Subcutaneous adipose tissue (tissue), 4 donors: ENCODE results near the gene KCNQ5. TPM values are rescaled to one million over a fixed set of nuclear protein-coding genes. Genes with fewer than 3 reads are reported as not detected.

Experiments used
- total RNA-seq, 4 donors: library from RNA; depleted of rRNA; stranded (reverse); fragments of >200 nt; gene quantifications; one replicate each; pipeline ENCODE4 v1.1.0, GENCODE V29; 2016
- TF ChIP-seq, protein P1 (sequence below): fragments of 450-650 bp; IDR thresholded peaks from one replicate; pipeline ENCODE4 v1.5.1; 2016; ENCODE audit warnings: low read depth, mild to moderate bottlenecking, control low read depth, antibody characterized with exemption, moderate library complexity

Gene KCNQ5
- total RNA-seq, 4 donors from 2014 or later: 0.17 TPM; not detected in 3

DNA sequence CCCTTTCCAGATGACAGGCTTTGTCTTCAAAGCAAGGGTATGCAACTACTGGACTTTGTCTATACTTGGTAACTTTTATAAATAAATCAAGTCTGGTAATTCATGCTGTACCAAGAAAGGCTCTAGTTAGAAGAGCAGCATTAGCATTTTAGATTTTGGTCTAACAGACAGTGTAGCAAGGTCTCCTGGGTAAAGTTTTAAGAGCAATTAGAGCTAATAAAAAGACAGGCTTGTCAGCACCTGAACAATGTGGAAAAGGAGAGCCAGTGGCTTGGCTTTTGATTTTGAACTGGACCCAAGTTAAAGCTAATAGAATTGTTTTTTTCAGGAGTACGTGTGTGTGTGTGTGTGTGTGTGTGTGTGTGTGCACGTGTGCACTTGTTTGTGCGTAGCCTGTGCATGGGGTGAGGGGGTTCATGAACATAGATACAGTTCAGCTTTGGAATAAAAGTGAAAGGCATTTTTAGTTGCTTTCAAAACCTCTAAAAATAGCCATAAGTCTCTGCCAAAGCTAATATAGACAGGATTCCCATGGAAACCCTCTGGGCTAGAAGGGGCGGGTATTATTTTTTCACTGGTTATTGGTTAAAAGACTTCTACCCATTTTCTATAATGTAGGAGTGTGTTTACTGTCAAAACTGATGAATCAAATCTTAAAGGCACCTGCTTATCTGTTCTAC, 138.4 kb downstream of the KCNQ5 start:
- TF ChIP-seq, protein P1, sequence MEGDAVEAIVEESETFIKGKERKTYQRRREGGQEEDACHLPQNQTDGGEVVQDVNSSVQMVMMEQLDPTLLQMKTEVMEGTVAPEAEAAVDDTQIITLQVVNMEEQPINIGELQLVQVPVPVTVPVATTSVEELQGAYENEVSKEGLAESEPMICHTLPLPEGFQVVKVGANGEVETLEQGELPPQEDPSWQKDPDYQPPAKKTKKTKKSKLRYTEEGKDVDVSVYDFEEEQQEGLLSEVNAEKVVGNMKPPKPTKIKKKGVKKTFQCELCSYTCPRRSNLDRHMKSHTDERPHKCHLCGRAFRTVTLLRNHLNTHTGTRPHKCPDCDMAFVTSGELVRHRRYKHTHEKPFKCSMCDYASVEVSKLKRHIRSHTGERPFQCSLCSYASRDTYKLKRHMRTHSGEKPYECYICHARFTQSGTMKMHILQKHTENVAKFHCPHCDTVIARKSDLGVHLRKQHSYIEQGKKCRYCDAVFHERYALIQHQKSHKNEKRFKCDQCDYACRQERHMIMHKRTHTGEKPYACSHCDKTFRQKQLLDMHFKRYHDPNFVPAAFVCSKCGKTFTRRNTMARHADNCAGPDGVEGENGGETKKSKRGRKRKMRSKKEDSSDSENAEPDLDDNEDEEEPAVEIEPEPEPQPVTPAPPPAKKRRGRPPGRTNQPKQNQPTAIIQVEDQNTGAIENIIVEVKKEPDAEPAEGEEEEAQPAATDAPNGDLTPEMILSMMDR: no peak

DNA sequence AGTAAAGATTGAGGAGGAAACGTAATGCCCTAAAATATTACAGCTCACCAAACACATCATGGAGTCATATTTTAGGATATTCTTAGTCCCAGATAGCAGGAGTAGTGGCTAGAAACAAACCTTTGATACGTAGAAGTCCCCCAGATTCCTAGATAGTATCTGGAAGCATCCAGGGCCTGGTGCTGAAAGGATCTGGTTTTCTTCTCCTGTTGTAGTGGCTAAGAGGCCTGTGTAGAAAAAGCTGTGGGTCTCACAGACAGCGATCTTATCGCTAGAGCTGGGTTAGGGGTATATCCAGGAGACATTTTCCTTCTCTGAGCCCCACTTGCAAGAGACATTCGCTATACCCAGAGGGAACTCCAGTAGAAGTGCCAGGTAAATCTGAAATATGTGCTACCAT, 139.9 kb downstream of the KCNQ5 start:
- TF ChIP-seq, protein P1: no peak

DNA sequence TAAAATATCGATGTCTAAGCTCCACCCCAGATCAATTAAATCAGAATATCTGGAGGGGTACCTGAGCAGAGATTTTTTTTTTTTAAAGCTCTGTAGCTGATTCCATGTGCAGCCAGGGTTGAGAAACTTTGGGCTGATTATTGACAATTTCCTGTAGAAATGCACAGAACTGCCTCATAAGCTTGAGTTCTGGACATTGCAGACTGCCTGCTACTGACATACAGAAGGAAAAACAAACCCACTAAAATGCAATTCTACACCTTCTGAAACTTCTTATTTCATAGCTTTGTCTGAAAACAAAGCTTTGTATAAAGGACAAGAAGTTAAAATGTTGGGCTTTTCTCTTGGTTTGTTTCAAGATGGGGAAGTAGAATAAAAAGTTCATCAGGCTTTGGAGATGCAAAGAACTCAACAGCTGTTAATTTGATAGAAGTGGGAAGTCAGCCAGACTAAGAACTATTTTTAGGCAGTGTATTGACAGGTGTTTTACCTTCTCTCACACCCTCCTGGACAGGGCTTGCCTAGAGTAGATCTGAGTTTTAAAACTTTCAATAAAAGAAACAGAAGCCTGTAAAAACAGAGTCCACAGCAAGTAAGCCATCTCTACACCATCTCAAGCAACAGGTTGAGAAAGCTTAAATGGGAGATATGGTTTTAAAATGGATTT, 147.7 kb downstream of the KCNQ5 start:
- TF ChIP-seq, protein P1: no peak

DNA sequence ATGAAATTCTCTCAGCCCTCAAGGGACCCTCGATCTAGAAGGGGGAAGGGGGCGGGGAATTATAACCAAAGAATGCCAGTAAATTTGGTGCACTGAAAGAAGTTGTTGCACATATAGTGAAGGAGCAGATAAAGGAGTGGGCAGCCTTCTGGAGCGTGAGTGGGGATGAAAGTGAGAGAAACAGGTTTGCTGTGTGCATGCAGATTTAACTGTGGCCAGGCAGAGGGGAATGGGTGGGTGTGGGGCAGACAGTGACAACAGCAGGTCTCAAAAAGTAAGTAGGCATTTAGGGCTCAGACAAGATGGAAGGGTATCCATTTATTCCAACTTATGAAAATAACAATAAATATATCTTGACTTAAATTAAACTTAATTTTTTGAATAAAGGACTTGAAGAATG, 149.1 kb downstream of the KCNQ5 start:
- TF ChIP-seq, protein P1: no peak

DNA sequence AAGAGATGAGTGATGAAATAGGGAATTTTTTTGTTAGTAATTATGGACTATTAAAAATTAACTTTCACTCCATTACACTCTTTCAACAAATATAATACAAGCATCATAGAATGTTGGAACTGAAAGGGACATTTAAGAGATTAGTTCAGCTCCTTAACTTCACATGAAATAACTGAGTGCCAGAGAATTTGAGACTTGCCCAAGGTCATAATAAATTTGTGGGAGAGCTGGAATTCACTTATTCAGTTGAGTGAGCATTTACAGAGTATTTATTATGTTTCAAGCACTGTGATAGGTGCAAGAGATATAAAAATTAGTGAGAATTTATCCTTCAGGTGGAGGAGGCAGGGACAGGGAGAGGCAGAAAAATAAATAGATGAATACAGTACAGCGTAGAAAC, 154.6 kb downstream of the KCNQ5 start:
- TF ChIP-seq, protein P1: no peak

DNA sequence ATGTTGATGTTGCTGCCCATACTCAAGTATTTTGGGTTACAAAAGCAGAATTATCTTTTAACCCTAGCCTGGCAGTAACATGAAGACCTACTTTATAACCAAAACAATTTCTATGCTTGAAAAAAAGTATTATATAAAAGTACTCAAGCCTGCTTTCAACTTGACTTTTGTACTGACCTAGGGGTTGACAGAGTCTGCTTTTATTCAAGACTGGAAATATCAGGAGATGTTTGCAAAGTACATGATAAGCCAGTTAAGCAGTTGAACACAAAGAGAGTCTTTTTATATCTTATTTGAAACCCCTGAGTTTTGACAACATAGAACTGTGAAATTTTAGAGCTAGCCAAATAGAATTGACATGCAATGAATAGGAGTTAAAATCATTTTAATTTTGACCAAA, 159.8 kb downstream of the KCNQ5 start:
- TF ChIP-seq, protein P1: no peak

DNA sequence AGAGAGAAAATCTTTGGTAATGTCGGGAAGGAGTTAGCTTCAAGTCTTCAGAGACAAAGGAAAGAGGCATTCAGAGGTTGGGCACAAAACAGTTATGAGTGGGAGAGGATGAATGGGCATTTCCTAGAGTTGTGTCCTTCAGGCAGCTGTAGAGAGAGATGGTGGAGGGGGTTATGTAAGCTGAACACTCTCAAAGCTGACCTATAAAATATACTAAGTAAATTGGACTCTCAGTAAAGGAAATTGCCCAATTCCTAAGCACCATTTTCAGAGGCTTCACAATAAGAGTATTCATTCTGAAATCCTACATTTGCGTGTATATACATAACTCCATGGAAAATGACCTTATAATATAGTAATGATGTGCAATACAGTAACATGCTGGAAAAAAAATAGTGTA, 161.2 kb downstream of the KCNQ5 start:
- TF ChIP-seq, protein P1: no peak
